ENCODE results near the gene UNC80. TPM values are rescaled to one million over a fixed set of nuclear protein-coding genes. Genes with fewer than 3 reads are reported as not detected.
A peak's percentile ranks its signal among the peaks of the same experiment; 100 is the strongest.

The UNC80 gene
- polyA plus RNA-seq, 3 donors: under 0.01 TPM; not detected in 2

- peaks cover 0 to 3% (median 0%) of the 10 kb centered on the region in 7 donors for H3K9me3 Mint-ChIP-seq
- peaks cover 33% of the 10 kb centered on the region for H4K20me1 ChIP-seq (ENCODE audit: insufficient read depth, low read length)
- peak within 1 kb of the TSS; percentile 85 to 99 (median 98) for H3K4me3 ChIP-seq (replicated peaks in 1 of 3; ENCODE audit: low read depth in 2 of 3, low read length in 3 of 3)
- H3K27ac ChIP-seq (ENCODE audit: low read depth in 1 of 2, low read length in 2 of 2): peak within 1 kb of the TSS; percentile 87 to 92
- H3K36me3 ChIP-seq (replicated peaks in 1 of 2; ENCODE audit: control insufficient read depth in 1 of 2, insufficient read depth in 2 of 2, low read length in 2 of 2): peaks cover 3 to 6% of the 10 kb centered on the region in 2 donors
- H3K4me1 ChIP-seq (ENCODE audit: control insufficient read depth in 1 of 2, insufficient read depth in 2 of 2, low read length in 2 of 2): peaks cover 43 to 45% of the 10 kb centered on the region in 2 donors
- H3K27me3 ChIP-seq (ENCODE audit: control insufficient read depth in 2 of 2, insufficient read depth in 2 of 2, low read length in 2 of 2): no peaks in the 10 kb centered on the region
- peak within 1 kb of the TSS; percentile 78 for H3K9ac ChIP-seq (ENCODE audit: insufficient read depth, low read length, poor library complexity, severe bottlenecking)
- H3K4me3 Mint-ChIP-seq: peak within 1 kb of the TSS; percentile 92 to 97
- peaks cover 51% of the 10 kb centered on the region for H3K79me2 ChIP-seq (ENCODE audit: insufficient read depth, low read length)
- peak within 1 kb of the TSS; percentile 90 to 97 (median 94) for H3K27ac Mint-ChIP-seq
- no peak for TF ChIP-seq CTCF (IDR thresholded peaks at IDR 0.05)
- intact Hi-C loops (cut with micrococcal nuclease): loop anchor here (2.0 to 5.0 kb wide), 2 partner anchors 168 to 170 kb away; partner anchors contain the start of gene KANSL1L (in 2 of the 2)
- H3K27me3 Mint-ChIP-seq (ENCODE audit: low read depth in 3 of 3): peaks cover 0 to 1% (median 0%) of the 10 kb centered on the region in 3 donors
- peaks cover 6 to 15% of the 10 kb centered on the region in 2 donors for H3K36me3 Mint-ChIP-seq
- H3K4me2 ChIP-seq (replicated peaks; ENCODE audit: extremely low read depth, low read length, poor library complexity, severe bottlenecking): peak within 1 kb of the TSS; percentile 84
- peaks cover 50% of the 10 kb centered on the region for H3K4me1 Mint-ChIP-seq
- peak within 1 kb of the TSS; percentile 91 for H2AFZ ChIP-seq (ENCODE audit: insufficient read depth, low read depth, low read length, poor library complexity, severe bottlenecking)
- no peaks in the 10 kb centered on the region for H3K9me3 ChIP-seq (replicated peaks in 1 of 2; ENCODE audit: control insufficient read depth in 1 of 2, insufficient read depth in 1 of 2, low read length in 2 of 2)
- DNase-seq: peak; percentile 95 to 97 (median 95)
- under 1% methylated on average over 57 of the region's 58 CpGs for WGBS (ENCODE audit: insufficient coverage)
Measured at GRCh38 chr2:210002158-210003157, 230.8 kb downstream of the UNC80 start, which contains the start of gene RPE. Gene RPE (plus strand): TSS chr2:210002638. CDS start chr2:210002662, 24 bp downstream.

GRCh38 chr2:210003359-210003758 lies 231.7 kb downstream of the UNC80 start:
- Mint-ChIP-seq H3K36me3 (peaks cover 9 to 22% of the 10 kb centered on the region in 2 donors), H3K4me3 (peak overlapping the region; percentile 92 to 97), H3K27me3 (ENCODE audit: low read depth in 3 of 3) (peaks cover 0 to 1% (median 0%) of the 10 kb centered on the region in 3 donors), H3K4me1 (peaks cover 59% of the 10 kb centered on the region), H3K9me3 (peaks cover 0 to 3% (median 0%) of the 10 kb centered on the region in 7 donors), H3K27ac (peak overlapping the region; percentile 90 to 97 (median 94))
- intact Hi-C loops (cut with micrococcal nuclease): loop anchor here (2.0 to 5.0 kb wide), 2 partner anchors 167 to 169 kb away; partner anchors contain the start of gene KANSL1L (in 2 of the 2)
- Histone ChIP-seq H3K27me3 (ENCODE audit: control insufficient read depth in 2 of 2, insufficient read depth in 2 of 2, low read length in 2 of 2) (no peaks in the 10 kb centered on the region), H3K9ac (ENCODE audit: insufficient read depth, low read length, poor library complexity, severe bottlenecking) (peak overlapping the region; percentile 78), H3K9me3 (replicated peaks in 1 of 2; ENCODE audit: control insufficient read depth in 1 of 2, insufficient read depth in 1 of 2, low read length in 2 of 2) (no peaks in the 10 kb centered on the region), H3K4me2 (replicated peaks; ENCODE audit: extremely low read depth, low read length, poor library complexity, severe bottlenecking) (peak overlapping the region; percentile 84), H3K4me3 (replicated peaks in 1 of 3; ENCODE audit: low read depth in 2 of 3, low read length in 3 of 3) (peak overlapping the region; percentile 85 to 99 (median 98)), H3K4me1 (ENCODE audit: control insufficient read depth in 1 of 2, insufficient read depth in 2 of 2, low read length in 2 of 2) (peaks cover 46 to 54% of the 10 kb centered on the region in 2 donors), H3K27ac (ENCODE audit: low read depth in 1 of 2, low read length in 2 of 2) (peak overlapping the region; percentile 87 to 92), H3K79me2 (ENCODE audit: insufficient read depth, low read length) (peaks cover 60% of the 10 kb centered on the region), H3K36me3 (replicated peaks in 1 of 2; ENCODE audit: control insufficient read depth in 1 of 2, insufficient read depth in 2 of 2, low read length in 2 of 2) (peaks cover 3 to 15% of the 10 kb centered on the region in 2 donors), H4K20me1 (ENCODE audit: insufficient read depth, low read length) (peaks cover 42% of the 10 kb centered on the region), H2AFZ (ENCODE audit: insufficient read depth, low read depth, low read length, poor library complexity, severe bottlenecking) (peak overlapping the region; percentile 91)
- no CpG with 5 or more reads among the region's 2 CpGs for WGBS (ENCODE audit: insufficient coverage)
- TF ChIP-seq CTCF (IDR thresholded peaks at IDR 0.05): no peak
- DNase-seq: peak; percentile 39 to 70 (median 59)
